Left ventricle myocardium superior (tissue), 1 donor: ENCODE measurements around the gene FOXF1. TPM values are rescaled to one million over a fixed set of nuclear protein-coding genes. Genes with fewer than 3 reads are reported as not detected.

Source experiments
- ATAC-seq: fragments of 200-7000 bp; cut with Tn5 transposase; one replicate; pipeline ENCODE4 v1.9.1; 2020; ENCODE audit warnings: mild to moderate bottlenecking, moderate library complexity
- DNase-seq: peaks from one replicate; pipeline ENCODE4 v3.0.0-alpha.2; 2020
- intact Hi-C: fragments of 100-400 bp; cut with micrococcal nuclease; formaldehyde crosslinking; loops from one replicate; pipeline ENCODE4 v1.11.0; 2022
- total RNA-seq: library from RNA; stranded (reverse); fragmentation: NEBNext Ultra II Directional; extraction: Animal tissue kit (Norgen Biotek cat#: 25700); gene quantifications from one replicate; pipeline ENCODE4 v1.2.1, GENCODE V29; 2021
- donor health status: DM: no; HTN: yes; CAD: no; lungs with severe emphysema.

Gene FOXF1
- total RNA-seq, 1 donor from 2014 or later, result 0.25 TPM

DNA sequence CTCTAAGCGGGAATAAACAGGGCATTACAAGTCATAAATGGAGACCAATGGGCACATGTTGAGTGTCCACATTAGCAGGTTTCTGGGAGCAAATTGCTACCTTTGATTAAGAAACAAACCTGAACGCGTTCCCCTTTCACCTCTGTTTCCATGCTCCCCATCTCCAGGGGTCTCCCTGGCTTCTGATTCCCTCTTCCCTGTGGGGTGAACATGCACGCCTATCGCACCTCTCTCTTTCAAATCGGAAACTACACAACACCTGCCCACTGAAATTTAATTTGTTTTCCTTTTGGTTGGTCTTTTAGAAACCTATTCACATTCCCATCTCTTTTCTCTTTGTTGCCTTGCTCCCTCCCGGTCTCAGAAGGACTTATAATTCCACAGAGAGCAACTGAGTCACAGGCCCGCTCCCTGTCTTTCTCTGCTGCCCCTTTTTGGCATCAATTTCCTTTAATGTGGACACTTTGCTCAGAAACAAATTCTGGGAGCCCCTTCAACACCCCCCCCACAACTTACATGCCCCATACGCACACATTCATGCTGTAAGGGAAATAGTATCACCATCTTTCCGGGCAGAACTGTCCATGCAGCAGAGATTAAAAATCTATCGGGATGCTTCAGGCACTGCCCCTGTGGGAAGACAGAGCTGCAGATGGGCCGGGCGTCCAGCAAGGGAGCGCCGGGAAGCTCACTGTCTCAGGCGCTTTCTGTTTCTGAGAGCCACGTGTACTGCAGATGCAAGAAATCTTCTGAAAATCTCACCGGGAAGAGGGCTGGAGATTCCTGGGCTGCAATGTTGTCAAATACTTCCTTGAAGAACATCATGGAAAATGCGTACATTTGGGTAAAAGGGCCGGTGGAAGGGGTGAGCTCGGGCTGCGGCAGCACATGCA is 7.2 kb upstream of the FOXF1 start:
- no peak for ATAC-seq
- DNase-seq, result no peak
- intact Hi-C loops, result no loop called here

GRCh38 chr16:86503830-86504229 is 6.5 kb upstream of the FOXF1 start:
- no peak for ATAC-seq
- no peak for DNase-seq
- intact Hi-C loops, result no loop called here

DNA sequence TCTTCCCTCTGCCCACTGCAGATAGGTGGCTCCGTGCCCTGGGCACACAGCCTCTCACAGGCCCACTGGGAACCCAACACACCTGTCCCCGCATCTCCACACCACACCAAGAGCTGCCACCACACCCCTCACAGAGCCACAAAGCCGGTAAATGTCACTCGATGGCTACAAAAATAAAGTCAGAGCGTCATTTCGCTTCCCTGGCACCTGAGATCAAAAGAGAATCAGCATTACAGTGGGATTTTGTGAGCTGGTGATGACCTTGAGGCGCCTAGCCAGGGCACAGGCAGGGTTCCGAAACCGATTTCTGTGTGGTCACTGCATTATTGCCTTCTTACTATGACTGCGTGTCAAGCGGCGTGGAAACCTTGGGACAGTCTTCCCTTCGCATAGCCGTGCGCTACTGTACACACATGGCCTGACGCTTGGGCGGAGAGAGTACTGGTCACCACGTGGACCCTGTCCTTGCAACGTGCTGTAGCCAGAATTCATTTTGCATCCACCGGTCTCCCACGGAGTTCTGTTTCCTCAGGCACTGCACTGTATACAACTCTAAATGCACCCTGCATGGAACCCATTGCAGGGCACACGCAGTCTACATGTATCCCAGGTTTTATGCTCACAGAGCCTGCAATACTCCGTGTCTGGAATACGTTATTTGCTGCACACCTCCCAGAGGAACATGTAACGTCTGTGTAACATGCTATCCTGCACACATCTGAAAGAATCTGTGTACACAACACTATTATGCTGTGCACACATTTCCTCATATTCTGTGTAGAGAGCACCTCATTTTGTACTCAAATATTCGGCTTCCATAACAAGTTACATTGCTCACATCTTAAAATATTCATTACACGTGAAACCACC is 5.8 kb upstream of the FOXF1 start:
- no peak for ATAC-seq
- intact Hi-C loops, result no loop called here
- no peak for DNase-seq

- no peak for ATAC-seq
- intact Hi-C loops, result no loop called here
- DNase-seq, result no peak
Measured at GRCh38 chr16:86505185-86505898, 5.0 kb upstream of the FOXF1 start.

DNA sequence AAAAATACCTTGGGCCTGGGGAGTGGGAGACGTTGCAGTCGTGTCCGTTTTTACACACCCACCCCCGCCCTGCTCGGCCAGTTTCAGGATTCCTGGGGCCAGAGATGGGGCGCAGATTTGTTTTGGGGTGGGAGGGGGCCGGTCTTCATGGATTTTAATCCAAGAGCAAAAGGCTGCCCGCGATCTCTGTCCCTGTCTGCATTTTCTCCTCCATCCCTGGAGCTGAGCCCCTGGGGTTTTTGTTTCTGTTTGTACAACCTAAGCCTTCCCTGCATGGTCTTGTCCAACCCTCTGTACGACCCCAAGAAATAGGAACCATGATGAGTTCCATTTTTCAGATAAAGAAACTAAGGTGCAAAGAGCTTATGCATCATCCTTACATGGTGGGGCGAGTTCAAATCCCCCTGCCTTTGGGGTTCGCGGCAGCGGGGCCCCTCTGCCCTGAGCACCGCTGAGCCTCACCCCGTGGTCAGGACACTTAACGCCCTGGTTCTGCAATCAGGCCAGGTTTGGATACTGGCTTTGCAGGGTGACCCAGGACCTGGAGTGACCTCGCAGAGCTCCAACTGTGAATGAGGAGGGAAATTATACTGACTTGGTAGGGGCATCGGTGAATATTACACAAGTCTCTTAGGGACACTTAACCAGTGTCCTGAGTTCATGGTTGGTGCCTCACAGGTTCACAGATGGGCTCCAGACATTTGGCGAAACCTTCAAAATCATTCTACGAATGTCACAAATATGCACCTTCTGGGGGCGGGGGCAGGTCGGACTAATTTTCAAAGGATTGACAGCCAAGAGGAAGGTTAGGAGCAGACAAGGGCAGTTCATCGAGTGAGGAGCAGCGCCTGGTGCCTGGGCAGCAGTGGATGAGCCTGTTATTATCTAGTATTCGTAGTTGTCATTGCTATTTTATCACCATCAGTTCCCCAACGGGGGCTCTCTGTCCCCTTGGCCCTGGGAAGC is 4.1 kb upstream of the FOXF1 start:
- ATAC-seq (no peak), DNase-seq (no peak)

GRCh38 chr16:86507173-86508027 is 2.9 kb upstream of the FOXF1 start:
- intact Hi-C loops, result no loop called here
- no peak for ATAC-seq
- DNase-seq, result no peak

More for the DNA sequence above, 4.1 kb upstream of the FOXF1 start:
- intact Hi-C loops, result no loop called here

- intact Hi-C loops, result no loop called here
- no peak for DNase-seq
- ATAC-seq, result no peak
Measured at GRCh38 chr16:86508028-86508946, 2.0 kb upstream of the FOXF1 start.

GRCh38 chr16:86508947-86509758 is 1.2 kb upstream of the FOXF1 start:
- DNase-seq (peak; percentile 67), ATAC-seq (peak; percentile 83)
- intact Hi-C loops, result no loop called here

- peak; percentile 77 for ATAC-seq
- DNase-seq, result peak; percentile 57
- intact Hi-C loops, result loop anchor here (10.0 kb wide), 1 partner anchor 175 kb away; no protein-coding TSS in a partner anchor
Measured at GRCh38 chr16:86509759-86510464, 415 bp upstream of the FOXF1 start.

DNA sequence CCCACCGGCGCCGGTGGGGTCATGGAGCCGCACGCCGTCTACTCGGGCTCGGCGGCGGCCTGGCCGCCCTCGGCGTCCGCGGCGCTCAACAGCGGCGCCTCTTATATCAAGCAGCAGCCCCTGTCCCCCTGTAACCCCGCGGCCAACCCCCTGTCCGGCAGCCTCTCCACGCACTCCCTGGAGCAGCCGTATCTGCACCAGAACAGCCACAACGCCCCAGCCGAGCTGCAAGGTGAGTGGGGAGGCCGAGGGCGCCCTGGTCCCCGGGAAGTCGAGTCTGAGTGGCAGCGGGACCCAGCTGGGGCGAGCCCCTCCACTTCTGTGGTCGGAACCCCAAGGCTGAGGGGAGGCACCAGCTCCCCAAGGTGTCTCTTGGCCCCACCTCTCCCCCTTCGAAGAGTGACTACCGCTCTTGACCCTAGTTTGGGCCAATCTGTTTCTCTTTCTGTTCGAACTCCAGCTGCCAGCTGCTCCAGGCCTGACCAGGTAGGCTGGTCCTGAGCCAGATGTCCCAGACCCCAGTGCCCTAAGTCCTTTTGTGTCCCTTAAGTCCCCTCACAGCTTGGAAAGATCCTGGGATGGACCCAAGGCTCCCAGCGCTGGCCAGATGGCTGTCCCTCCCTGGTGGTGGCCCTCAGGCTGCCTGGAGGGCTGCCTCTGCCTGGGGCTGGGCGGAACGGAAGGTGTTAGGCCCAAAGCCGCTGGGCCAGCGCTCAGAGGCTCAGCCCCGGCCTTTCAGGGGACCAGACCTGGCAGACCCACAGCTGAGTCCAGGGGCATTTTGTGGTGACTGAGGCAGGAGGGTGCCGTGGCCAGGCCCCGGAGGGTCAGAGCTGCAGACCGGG is 1.2 kb downstream of the FOXF1 start:
- intact Hi-C loops, result loop anchor here (10.0 kb wide), 1 partner anchor 177 kb away; no protein-coding TSS in a partner anchor
- ATAC-seq (no peak), DNase-seq (no peak)

GRCh38 chr16:86512301-86512859 is 2.1 kb downstream of the FOXF1 start:
- intact Hi-C loops, result loop anchor here (10.0 kb wide), 1 partner anchor 178 kb away; no protein-coding TSS in a partner anchor
- DNase-seq, result no peak
- no peak for ATAC-seq

GRCh38 chr16:86512860-86513470 is 2.6 kb downstream of the FOXF1 start:
- ATAC-seq (no peak), DNase-seq (peak; percentile 28)
- intact Hi-C loops, result loop anchor here (10.0 kb wide), 1 partner anchor 178 kb away; no protein-coding TSS in a partner anchor
